Stimulated activated CD8-positive, alpha-beta memory T cell treated with anti-CD3 and anti-CD28 coated beads, Interleukin-15, amount 100 ng/mL, for 24 hours (primary cell): ENCODE measurements around the gene RAB8B.

Experiments used
- DNase-seq: peaks from one replicate; pipeline ENCODE4 v3.0.0-alpha.2; 2020; ENCODE audit warnings: low read depth

Gene RAB8B

DNA sequence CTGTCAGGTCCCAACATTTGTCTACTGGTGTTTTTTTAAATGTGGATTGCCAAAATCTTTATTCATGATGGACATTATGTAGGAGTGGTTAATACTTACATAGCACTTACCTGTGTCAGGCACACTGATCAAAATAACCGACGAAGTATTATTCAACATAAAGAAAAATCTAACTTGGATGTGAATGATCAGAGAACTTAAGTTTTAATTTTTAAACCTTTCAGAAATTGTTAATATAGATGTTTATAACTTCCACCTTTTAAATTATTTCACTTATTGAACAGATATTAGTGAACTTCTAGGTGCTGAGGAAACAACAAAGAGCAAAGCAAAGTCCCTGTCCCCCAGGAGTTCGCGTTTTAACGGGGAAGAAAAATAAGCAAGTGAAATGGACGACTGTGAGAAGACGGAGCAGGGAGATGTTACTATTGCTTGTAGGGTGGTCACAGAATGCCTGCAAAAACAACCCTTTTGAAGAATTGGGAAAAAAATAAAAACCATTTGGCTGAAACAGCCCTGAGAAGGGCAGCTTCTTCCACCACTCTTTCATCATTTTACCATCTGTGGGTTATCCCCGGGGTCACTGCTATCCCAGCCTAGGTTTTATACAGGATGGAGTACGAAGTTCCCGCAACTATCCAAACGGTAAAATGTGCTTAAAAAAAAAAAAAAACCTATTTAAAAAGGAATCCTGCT lies 87.1 kb downstream of the RAB8B start:
- DNase-seq, result no peak

GRCh38 chr15:63277038-63277892 lies 87.9 kb downstream of the RAB8B start, which contains the start of gene APH1B:
Gene APH1B (plus strand): TSS chr15:63277605. CDS start chr15:63277624, 19 bp downstream.
- DNase-seq, result peak; percentile 42

DNA sequence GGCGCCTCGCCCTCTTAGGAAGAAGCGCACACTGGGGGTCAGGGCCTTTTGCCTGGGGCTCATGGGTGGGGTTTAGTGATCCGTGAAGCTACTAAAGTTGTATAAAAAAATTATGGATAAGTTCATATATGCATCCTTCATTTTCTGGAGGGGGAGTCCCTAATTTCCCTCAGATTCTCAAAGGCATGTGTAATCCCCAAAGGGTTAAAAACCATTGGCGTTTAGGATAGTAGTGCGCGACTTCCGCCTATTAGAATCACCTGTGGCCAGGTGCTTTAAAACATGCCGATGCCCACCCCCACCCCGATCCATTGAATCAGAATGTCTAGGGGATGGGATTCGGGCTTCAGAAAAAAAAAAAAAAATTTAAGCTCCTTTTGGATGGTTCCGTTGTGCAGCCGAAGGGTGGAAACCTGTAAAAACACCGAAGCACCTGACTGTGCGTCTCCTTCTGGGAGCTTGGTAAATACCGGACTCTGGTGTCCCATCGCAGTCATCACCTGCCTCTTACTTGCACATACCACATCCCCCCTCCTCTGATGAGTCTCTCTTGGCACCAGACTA lies 88.6 kb downstream of the RAB8B start:
- DNase-seq, result no peak

DNA sequence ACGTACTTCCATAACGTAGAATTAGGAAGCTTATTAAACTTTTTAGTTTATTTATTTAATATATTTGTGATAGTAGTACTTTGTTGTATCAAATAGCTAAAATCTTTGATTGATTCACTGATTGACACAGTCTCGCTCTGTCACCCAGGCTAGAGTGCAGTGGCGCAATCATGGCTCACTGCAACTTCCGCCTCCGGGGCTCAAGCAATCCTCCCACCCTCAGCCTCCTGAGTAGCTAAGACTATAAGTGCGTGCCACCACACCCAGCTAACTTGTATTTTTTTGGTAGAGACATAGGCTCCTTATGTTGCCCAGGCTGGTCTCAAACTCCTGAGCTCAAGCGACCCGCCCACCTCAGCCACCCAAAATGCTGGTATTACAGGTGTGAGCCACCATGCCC lies 93.7 kb downstream of the RAB8B start:
- no peak for DNase-seq

- DNase-seq, result no peak
These were observed 94.9 kb downstream of the RAB8B start for GRCh38 chr15:63284335-63284734.

DNA sequence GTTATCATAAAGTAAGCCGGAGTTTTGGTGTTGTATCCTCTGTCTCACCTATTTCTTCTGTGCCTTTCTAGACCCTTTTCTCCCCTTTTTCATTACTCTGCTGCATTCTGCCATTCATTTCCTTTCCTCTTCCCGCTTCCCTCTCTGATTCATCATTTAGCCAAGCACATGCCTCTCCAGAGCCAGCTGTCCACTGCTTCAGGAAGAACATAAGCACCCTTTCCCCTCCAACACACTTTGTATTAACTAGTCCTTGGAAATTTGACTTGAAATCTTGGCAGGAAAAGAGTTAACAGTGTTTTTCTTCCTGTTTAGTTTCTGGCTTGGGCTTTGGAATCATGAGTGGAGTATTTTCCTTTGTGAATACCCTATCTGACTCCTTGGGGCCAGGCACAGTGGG lies 97.7 kb downstream of the RAB8B start:
- DNase-seq, result no peak

- DNase-seq, result no peak
These were observed 98.9 kb downstream of the RAB8B start for GRCh38 chr15:63288342-63288741.

GRCh38 chr15:63288778-63289378 lies 99.5 kb downstream of the RAB8B start:
- no peak for DNase-seq

DNA sequence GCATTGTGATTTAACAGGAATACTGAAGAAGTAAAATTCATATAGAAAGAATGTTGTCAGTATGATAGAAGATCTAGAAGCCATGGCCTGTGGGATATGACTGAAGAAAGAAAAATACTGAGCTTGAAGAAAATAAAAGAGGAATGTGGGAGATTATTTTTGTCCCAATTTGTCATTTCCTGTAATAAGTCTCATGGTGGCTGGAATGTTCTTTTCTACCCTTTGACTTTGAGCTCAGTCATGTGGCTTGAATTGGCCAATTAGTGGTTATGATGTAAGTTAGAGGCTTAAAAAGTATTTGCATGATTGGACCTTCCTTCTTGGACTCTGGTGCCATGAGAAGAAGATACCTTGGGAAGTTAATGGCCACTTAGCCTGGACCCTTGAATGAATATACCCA lies 102.1 kb downstream of the RAB8B start:
- no peak for DNase-seq

- DNase-seq, result no peak
These were observed 102.8 kb downstream of the RAB8B start for GRCh38 chr15:63292241-63292640.

DNA sequence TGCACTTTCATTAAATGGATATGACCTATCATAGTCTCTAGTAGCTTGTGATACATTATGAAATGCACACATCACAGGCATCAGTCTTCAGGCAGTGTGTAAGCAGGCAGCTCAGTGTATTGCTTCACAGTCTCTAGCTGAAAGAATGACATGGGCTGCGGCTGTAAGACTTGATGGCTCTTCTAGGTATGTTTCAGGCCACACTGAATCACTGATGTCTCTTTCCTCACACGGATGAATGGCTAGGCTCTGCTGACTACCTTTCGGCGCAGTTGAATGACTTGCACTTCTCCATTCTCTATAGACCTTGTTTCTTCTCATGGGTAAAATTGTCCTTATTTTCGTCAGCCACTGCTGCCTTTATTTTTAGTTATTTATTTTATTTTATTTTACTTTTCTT lies 103.4 kb downstream of the RAB8B start:
- DNase-seq, result no peak

DNA sequence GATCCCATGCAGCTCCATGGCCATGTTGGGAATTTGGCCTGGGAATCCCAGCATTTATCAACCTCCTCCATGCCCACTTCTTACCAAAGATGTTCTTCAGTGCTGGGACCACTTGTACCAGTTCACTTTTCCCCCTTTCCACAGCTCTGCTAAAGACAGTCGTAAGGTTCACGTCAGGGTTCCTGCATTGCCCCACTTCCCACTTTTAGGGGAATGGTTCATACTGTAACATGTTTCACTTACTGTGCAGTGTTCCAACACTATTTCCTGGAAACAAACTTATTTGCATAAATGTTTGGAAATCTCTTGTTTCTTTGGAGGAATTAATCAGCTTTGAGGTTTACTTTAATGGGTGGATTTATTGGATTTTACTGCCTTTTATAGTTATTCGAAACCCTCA lies 105.0 kb downstream of the RAB8B start:
- DNase-seq, result no peak

DNA sequence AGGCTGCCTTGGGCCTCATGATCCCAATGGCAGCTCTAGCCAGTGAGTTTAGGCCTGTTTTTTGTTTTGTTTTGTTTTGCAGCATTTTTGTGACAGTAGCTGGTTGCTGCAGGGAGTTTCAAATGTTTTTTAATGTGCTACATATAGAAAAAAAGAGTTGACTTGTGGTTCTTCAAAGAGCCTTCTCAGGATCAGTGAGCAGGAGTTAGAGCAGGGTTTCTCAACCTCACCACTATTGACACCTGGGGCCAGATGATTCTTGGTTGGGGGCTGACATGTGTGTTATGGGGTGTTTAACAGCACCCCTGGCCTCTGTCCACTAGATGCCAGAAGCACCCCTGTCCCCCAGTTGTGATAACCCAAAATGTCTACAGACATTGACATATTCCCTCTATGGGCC lies 105.9 kb downstream of the RAB8B start:
- DNase-seq, result no peak

- no peak for DNase-seq
These were observed 106.8 kb downstream of the RAB8B start for GRCh38 chr15:63296195-63296594.

- no peak for DNase-seq
These were observed 110.7 kb downstream of the RAB8B start for GRCh38 chr15:63299943-63300575.

DNA sequence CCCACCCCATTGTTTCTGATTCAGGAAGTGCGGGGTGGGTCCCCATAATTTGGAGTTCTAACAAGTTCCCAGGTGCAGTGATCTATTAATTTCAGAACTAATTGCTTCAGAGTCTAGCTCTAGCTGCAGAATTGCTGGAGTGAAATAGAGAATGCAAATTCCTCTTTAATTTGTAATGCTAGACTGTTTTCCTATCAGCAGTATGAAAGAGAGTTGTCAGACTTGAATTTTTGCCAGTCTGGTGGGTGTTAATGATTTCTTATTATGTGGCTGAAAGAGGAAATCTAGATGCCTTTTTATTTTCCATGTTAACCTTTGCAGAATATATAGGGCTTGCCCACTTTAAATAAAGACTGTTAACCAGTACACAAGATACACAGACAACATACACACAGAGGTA lies 111.7 kb downstream of the RAB8B start:
- no peak for DNase-seq

GRCh38 chr15:63305260-63305659 lies 115.9 kb downstream of the RAB8B start:
- DNase-seq, result no peak

DNA sequence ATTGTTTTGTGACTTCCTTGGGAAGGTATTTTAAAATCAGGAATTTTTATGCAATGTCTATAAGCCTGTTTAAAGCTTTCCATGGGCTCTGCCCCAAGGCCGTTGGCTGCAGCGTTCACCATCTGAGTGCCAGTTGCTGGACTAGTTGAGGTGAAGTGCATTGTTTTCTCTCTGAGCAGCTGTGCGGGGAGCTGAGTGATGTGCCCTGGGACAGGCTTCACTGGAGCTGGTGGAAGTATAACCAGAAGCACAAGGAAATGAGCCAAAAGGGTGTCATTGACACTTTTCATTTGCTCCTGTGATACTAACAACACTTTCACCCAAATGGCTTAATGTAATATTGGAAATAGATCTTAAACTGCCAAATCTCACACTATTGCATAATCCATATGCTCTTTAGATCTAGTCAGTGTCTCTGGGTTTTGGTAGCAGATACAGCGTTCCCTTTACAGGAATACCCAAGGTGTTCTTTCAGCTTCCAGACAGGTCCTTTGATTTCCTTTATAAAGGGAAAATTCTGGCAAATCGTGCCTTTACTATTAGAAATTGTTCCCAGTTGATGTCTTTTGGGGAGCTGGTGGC lies 117.2 kb downstream of the RAB8B start:
- no peak for DNase-seq

GRCh38 chr15:63308491-63308890 lies 119.1 kb downstream of the RAB8B start:
- no peak for DNase-seq

- no peak for DNase-seq
These were observed 119.5 kb downstream of the RAB8B start for GRCh38 chr15:63308947-63309346.

GRCh38 chr15:63310646-63311045 lies 121.2 kb downstream of the RAB8B start:
- no peak for DNase-seq

DNA sequence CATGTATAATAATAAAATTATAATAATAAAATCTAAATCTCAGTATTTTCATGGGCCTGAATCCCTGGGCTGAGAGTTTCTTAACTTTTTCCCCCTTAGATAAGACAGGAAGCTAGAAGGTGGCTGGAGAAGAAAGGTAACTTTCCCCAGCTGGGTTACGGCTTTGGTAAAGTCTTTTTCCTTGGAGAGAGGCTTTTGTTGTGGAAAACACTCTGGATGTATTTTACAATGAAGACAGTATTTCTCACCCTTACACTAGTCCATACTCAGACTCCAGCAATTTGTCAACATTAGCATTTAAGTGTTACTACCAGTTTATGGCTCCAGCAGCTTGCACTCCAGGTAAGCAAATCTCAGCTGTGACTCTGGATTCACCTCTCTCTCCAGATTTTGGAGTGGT lies 122.9 kb downstream of the RAB8B start:
- no peak for DNase-seq
